B cell (primary cell): ENCODE results near the gene TTC28. TPM values are rescaled to one million over a fixed set of nuclear protein-coding genes. Genes with fewer than 3 reads are reported as not detected.

Experiments
- ATAC-seq: fragments of 200-7000 bp; cut with Tn5 transposase; one replicate; pipeline ENCODE4 v1.10.0; 2021; ENCODE audit warnings: low read depth, mild to moderate bottlenecking, moderate number of reproducible peaks, moderate library complexity
- CTCF ChIA-PET: fragments of 350-600 bp; sonication (Branson Sonifier 250); formaldehyde crosslinking; loops from one replicate; lab custom pipeline; 2021; ENCODE audit warnings: antibody characterized with exemption, inconsistent platforms; lab: Charles Lee
- POLR2A ChIA-PET: fragments of 350-600 bp; sonication (Branson Sonifier 250); formaldehyde crosslinking; loops from one replicate; lab custom pipeline; 2021; ENCODE audit warnings: antibody characterized with exemption; lab: Charles Lee
- DNase-seq: peaks from one replicate; pipeline ENCODE4 v3.0.0; 2013
- H2AFZ ChIP-seq: 2 replicates; pipeline ENCODE4 v1.6.1; 2012; ENCODE audit warnings: mild to moderate bottlenecking, low read depth, low read length; ENCODE audit not compliant: insufficient read depth, poor library complexity, severe bottlenecking
- H3K27ac ChIP-seq, 2 donors: 1 replicate in 1 of 2; 2 replicates in 1 of 2; pipeline ENCODE4 v1.5.1; 2012 to 2013; ENCODE audit warnings: low read length in 2 of 2, mild to moderate bottlenecking in 2 of 2, moderate library complexity in 1 of 2
- H3K27me3 ChIP-seq, 4 experiments: fragments of 200-600 bp in 1 of 4; sonication (generic) in 1 of 4; replicated peaks in 1 of 4; 1 replicate in 2 of 4; 2 replicates in 2 of 4; pipeline versions ENCODE4 v1.6.1 to v1.7.0; 2013 to 2016; ENCODE audit warnings: low read length in 3 of 4, mild to moderate bottlenecking in 2 of 4, mixed read lengths in 1 of 4, moderate library complexity in 1 of 4; ENCODE audit not compliant: insufficient read depth in 4 of 4, control insufficient read depth in 3 of 4; ENCODE audit errors: control extremely low read depth in 1 of 4
- H3K36me3 ChIP-seq, 2 experiments: replicated peaks in 1 of 2; 1 replicate in 1 of 2; 2 replicates in 1 of 2; pipeline versions ENCODE4 v1.6.1 to v1.7.1; 2013; ENCODE audit warnings: low read length in 1 of 2; ENCODE audit not compliant: insufficient read depth in 2 of 2, control insufficient read depth in 1 of 2; ENCODE audit errors: control extremely low read depth in 1 of 2, extremely low read depth in 1 of 2
- H3K4me1 ChIP-seq, 2 donors: fragments of 200-600 bp in 1 of 2; sonication (generic) in 1 of 2; 1 replicate in 1 of 2; 2 replicates in 1 of 2; pipeline versions ENCODE4 v1.5.1 to v1.6.1; 2013 to 2017; ENCODE audit warnings: low read length in 2 of 2; ENCODE audit not compliant: control insufficient read depth in 2 of 2, insufficient read depth in 2 of 2
- H3K4me2 ChIP-seq: replicated peaks from 2 replicates; pipeline ENCODE3; 2012; ENCODE audit warnings: mild to moderate bottlenecking, low read depth, low read length; ENCODE audit not compliant: poor library complexity, severe bottlenecking
- H3K4me3 ChIP-seq, 5 experiments: fragments of 200-600 bp in 1 of 5; sonication (generic) in 1 of 5; 1 replicate in 3 of 5; 2 replicates in 2 of 5; pipeline versions ENCODE4 v1.5.1 to v1.7.0; 2011 to 2016; ENCODE audit warnings: low read length in 4 of 5, mild to moderate bottlenecking in 4 of 5, low read depth in 2 of 5, control low read depth in 1 of 5, moderate library complexity in 1 of 5; ENCODE audit not compliant: insufficient read depth in 1 of 5; ENCODE audit errors: control extremely low read depth in 1 of 5, extremely low read depth in 1 of 5
- H3K79me2 ChIP-seq: fragments of 200-600 bp; sonication (generic); one replicate; pipeline ENCODE4 v1.6.0; 2016; ENCODE audit warnings: low read length; ENCODE audit not compliant: control insufficient read depth, insufficient read depth
- H3K9ac ChIP-seq: fragments of 200-600 bp; sonication (generic); 2 replicates; pipeline ENCODE4 v1.6.1; 2017; ENCODE audit warnings: mild to moderate bottlenecking, low read length, moderate library complexity
- H3K9me3 ChIP-seq, 3 donors: one replicate each; pipeline versions ENCODE4 v1.6.1 to v1.7.1; 2013; ENCODE audit warnings: low read length in 2 of 3; ENCODE audit not compliant: control insufficient read depth in 2 of 3, insufficient read depth in 1 of 3; ENCODE audit errors: control extremely low read depth in 1 of 3
- H4K20me1 ChIP-seq: 2 replicates; pipeline ENCODE4 v1.6.0; 2012; ENCODE audit warnings: mild to moderate bottlenecking, low read length; ENCODE audit not compliant: insufficient read depth, control insufficient read depth, poor library complexity, severe bottlenecking
- H3K27ac Mint-ChIP-seq: one replicate; pipeline ENCODE4 v1.8.0; 2021; ENCODE audit warnings: mixed read lengths
- H3K27me3 Mint-ChIP-seq: one replicate; pipeline ENCODE4 v1.8.0; 2021; ENCODE audit warnings: mixed read lengths
- H3K4me1 Mint-ChIP-seq: one replicate; pipeline ENCODE4 v1.8.0; 2021; ENCODE audit warnings: mixed read lengths
- H3K4me3 Mint-ChIP-seq: one replicate; pipeline ENCODE4 v1.8.0; 2021; ENCODE audit warnings: mixed read lengths
- H3K9me3 Mint-ChIP-seq: one replicate; pipeline ENCODE4 v1.8.0; 2022; ENCODE audit warnings: mixed read lengths; ENCODE audit not compliant: insufficient read depth
- EZH2 ChIP-seq: IDR thresholded peaks from 2 replicates; pipeline ENCODE4 v1.6.1; 2012; ENCODE audit warnings: borderline replicate concordance, low read depth, mild to moderate bottlenecking, moderate library complexity, low read length; ENCODE audit not compliant: insufficient read depth, poor library complexity, severe bottlenecking
- WGBS: methylation state at CpG from one replicate; pipeline ENCODE4 v1.1.5; 2013; ENCODE audit warnings: missing lambda C conversion rate; ENCODE audit not compliant: insufficient coverage; 5-methylcytosine and 5-hydroxymethylcytosine counted together
- intact Hi-C: fragments of 100-400 bp; cut with micrococcal nuclease; formaldehyde crosslinking; loops from one replicate; pipeline ENCODE4 v1.10.0; 2022
- polyA plus RNA-seq: library from polyadenylated mRNA; depleted of rRNA; stranded (reverse); fragments of >200 nt; gene quantifications from 2 replicates; pipeline ENCODE4 v1.2.3, GENCODE V29; 2012
- total RNA-seq, 2 donors: library from RNA; stranded (reverse); fragments of 120-200 nt in 1 of 2; gene quantifications; 1 replicate in 1 of 2; 2 replicates in 1 of 2; pipeline versions ENCODE4 v1.2.3 to v1.2.4, GENCODE V29; 2013 to 2022
- TF ChIP-seq, protein P1 (sequence below): fragments of 200-600 bp; IDR thresholded peaks from one replicate; pipeline ENCODE4 v1.8.0; 2022; ENCODE audit warnings: antibody characterized with exemption, mild to moderate bottlenecking

Gene TTC28
- total and polyA plus RNA-seq, 2 donors (not counting 1 experiment from before 2014, with no cell fraction given) = 4.5 to 7.3 TPM

DNA sequence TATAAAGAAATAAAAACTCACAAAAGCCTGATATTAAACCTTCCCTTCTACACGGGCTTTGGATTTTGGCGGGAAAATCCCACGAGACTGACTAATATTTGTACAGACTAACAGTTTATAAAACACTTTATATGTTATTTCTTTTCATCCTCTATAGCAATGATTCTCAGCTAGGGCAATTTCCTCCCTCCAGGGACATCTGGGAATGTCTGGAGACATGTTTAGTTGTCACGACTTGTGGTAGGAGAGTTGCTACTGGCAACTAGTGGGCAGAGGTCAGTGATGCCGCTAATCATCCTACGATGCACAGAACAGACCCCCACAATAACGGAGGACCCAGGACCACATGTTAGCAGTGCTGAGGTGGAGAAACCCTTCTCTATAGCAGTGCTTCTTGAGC, 455.8 kb downstream of the TTC28 start:
- Mint-ChIP-seq H3K27ac (no peak overlapping the region), H3K4me3 (no peak overlapping the region), H3K27me3 (peaks cover 9% of the 10 kb centered on the region), H3K4me1 (no peaks in the 10 kb centered on the region), H3K9me3 (no peaks in the 10 kb centered on the region)
- Histone ChIP-seq H3K4me3 (no peak overlapping the region), H4K20me1 (no peaks in the 10 kb centered on the region), H3K4me2 (no peak overlapping the region), H3K9ac (no peak overlapping the region), H3K27ac (no peak overlapping the region), H3K9me3 (no peaks in the 10 kb centered on the region), H2AFZ (no peak overlapping the region), H3K4me1 (no peaks in the 10 kb centered on the region), H3K36me3 (no peaks in the 10 kb centered on the region), H3K27me3 (no peaks in the 10 kb centered on the region), H3K79me2 (no peaks in the 10 kb centered on the region)
- intact Hi-C loops = no loop called here
- DNase-seq (no peak), ATAC-seq (no peak)
- CTCF ChIA-PET = no interaction called here
- TF ChIP-seq, protein P1, sequence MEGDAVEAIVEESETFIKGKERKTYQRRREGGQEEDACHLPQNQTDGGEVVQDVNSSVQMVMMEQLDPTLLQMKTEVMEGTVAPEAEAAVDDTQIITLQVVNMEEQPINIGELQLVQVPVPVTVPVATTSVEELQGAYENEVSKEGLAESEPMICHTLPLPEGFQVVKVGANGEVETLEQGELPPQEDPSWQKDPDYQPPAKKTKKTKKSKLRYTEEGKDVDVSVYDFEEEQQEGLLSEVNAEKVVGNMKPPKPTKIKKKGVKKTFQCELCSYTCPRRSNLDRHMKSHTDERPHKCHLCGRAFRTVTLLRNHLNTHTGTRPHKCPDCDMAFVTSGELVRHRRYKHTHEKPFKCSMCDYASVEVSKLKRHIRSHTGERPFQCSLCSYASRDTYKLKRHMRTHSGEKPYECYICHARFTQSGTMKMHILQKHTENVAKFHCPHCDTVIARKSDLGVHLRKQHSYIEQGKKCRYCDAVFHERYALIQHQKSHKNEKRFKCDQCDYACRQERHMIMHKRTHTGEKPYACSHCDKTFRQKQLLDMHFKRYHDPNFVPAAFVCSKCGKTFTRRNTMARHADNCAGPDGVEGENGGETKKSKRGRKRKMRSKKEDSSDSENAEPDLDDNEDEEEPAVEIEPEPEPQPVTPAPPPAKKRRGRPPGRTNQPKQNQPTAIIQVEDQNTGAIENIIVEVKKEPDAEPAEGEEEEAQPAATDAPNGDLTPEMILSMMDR = no peak
- no peak for TF ChIP-seq EZH2
- 100% methylated on average over 2 of the region's 7 CpGs for WGBS
- POLR2A ChIA-PET = no interaction called here

GRCh38 chr22:28222976-28223745, 456.5 kb downstream of the TTC28 start:
- POLR2A ChIA-PET = no interaction called here
- no peak overlapping the region for H3K4me3 Mint-ChIP-seq
- no peak for ATAC-seq

More at GRCh38 chr22:28222976-28223745, 456.5 kb downstream of the TTC28 start:
- CTCF ChIA-PET = no interaction called here
- H3K4me3 ChIP-seq = no peak overlapping the region
- no peak for DNase-seq
- WGBS = 80% methylated on average over 1 of the region's 3 CpGs
- intact Hi-C loops = no loop called here
- H3K27ac Mint-ChIP-seq = no peak overlapping the region
- no peak overlapping the region for H3K27ac ChIP-seq
- no peaks in the 10 kb centered on the region for H3K36me3 ChIP-seq
- no peaks in the 10 kb centered on the region for H3K27me3 ChIP-seq
- H2AFZ ChIP-seq = no peak overlapping the region
- H3K4me1 ChIP-seq = no peaks in the 10 kb centered on the region
- H3K4me1 Mint-ChIP-seq = no peaks in the 10 kb centered on the region
- no peaks in the 10 kb centered on the region for H3K79me2 ChIP-seq
- no peak overlapping the region for H3K4me2 ChIP-seq
- H3K27me3 Mint-ChIP-seq = peaks cover 9% of the 10 kb centered on the region
- H3K9ac ChIP-seq = no peak overlapping the region
- no peaks in the 10 kb centered on the region for H3K9me3 ChIP-seq
- no peaks in the 10 kb centered on the region for H3K9me3 Mint-ChIP-seq
- no peak for TF ChIP-seq EZH2
- TF ChIP-seq, protein P1 = no peak
- H4K20me1 ChIP-seq = no peaks in the 10 kb centered on the region
